Brain microvascular endothelial cell (primary cell): ENCODE data around the gene CACNA1D.

ENCODE experiments used
- DNase-seq: peaks from one replicate; pipeline ENCODE4 v3.0.0-alpha.2; 2020
- H3K27ac ChIP-seq: fragments of 250-450 bp; sonication (Bioruptor Pico); 2 replicates; pipeline ENCODE4 v1.5.1; 2020; ENCODE audit warnings: mild to moderate bottlenecking, moderate library complexity
- H3K27me3 ChIP-seq: fragments of 250-450 bp; sonication (Bioruptor Pico); replicated peaks from 2 replicates; pipeline ENCODE4 v1.5.1; 2020; ENCODE audit warnings: mild to moderate bottlenecking
- H3K36me3 ChIP-seq: fragments of 250-450 bp; sonication (Bioruptor Pico); replicated peaks from 2 replicates; pipeline ENCODE4 v1.5.1; 2020; ENCODE audit warnings: mild to moderate bottlenecking
- H3K4me3 ChIP-seq: 2 replicates; pipeline ENCODE4 v1.5.1; 2011; ENCODE audit warnings: low read depth, mild to moderate bottlenecking, control low read depth, low read length, moderate library complexity
- CTCF ChIP-seq: IDR thresholded peaks from 2 replicates; pipeline ENCODE4 v1.5.1; 2011; ENCODE audit warnings: low read depth, mild to moderate bottlenecking, moderate library complexity, low read length, control low read depth, inconsistent platforms; ENCODE audit errors: missing control alignments
- in situ Hi-C: cut with HindIII; loops from 2 replicates; pipeline ENCODE4 v1.10.0; 2017; ENCODE audit warnings: low sequenced_read_pairs, low pct_ligation_motif_present

The CACNA1D gene

GRCh38 chr3:53724566-53724965, 230.2 kb downstream of the CACNA1D start:
- no peak for TF ChIP-seq CTCF
- DNase-seq, result no peak
- Histone ChIP-seq H3K27ac (no peak overlapping the region), H3K4me3 (no peak overlapping the region), H3K27me3 (no peaks in the 10 kb centered on the region), H3K36me3 (no peaks in the 10 kb centered on the region)
- in situ Hi-C loops, result no loop called here

GRCh38 chr3:53725387-53725995, 231.1 kb downstream of the CACNA1D start:
- in situ Hi-C loops, result no loop called here
- no peak for DNase-seq
- Histone ChIP-seq H3K4me3 (no peak overlapping the region), H3K36me3 (no peaks in the 10 kb centered on the region), H3K27me3 (no peaks in the 10 kb centered on the region), H3K27ac (no peak overlapping the region)
- TF ChIP-seq CTCF, result no peak

- Histone ChIP-seq H3K36me3 (no peaks in the 10 kb centered on the region), H3K27ac (no peak overlapping the region), H3K4me3 (no peak overlapping the region), H3K27me3 (no peaks in the 10 kb centered on the region)
- in situ Hi-C loops, result no loop called here
- no peak for DNase-seq
- no peak for TF ChIP-seq CTCF
Observed at GRCh38 chr3:53726643-53727042, 232.2 kb downstream of the CACNA1D start.

- in situ Hi-C loops, result no loop called here
- H3K4me3 ChIP-seq, result no peak overlapping the region
- no peak for DNase-seq
- no peak overlapping the region for H3K27ac ChIP-seq
- H3K36me3 ChIP-seq, result no peaks in the 10 kb centered on the region
- no peak for TF ChIP-seq CTCF
- H3K27me3 ChIP-seq, result no peaks in the 10 kb centered on the region
Observed at GRCh38 chr3:53728606-53729005, 234.2 kb downstream of the CACNA1D start.

- no peaks in the 10 kb centered on the region for H3K36me3 ChIP-seq
- no peak overlapping the region for H3K27ac ChIP-seq
- H3K4me3 ChIP-seq, result no peak overlapping the region
- no peaks in the 10 kb centered on the region for H3K27me3 ChIP-seq
- TF ChIP-seq CTCF, result no peak
- DNase-seq, result no peak
- in situ Hi-C loops, result no loop called here
Observed at GRCh38 chr3:53729159-53729558, 234.7 kb downstream of the CACNA1D start.

GRCh38 chr3:53729618-53730017, 235.2 kb downstream of the CACNA1D start:
- no peak for TF ChIP-seq CTCF
- Histone ChIP-seq H3K27ac (no peak overlapping the region), H3K27me3 (no peaks in the 10 kb centered on the region), H3K4me3 (no peak overlapping the region), H3K36me3 (no peaks in the 10 kb centered on the region)
- in situ Hi-C loops, result no loop called here
- DNase-seq, result no peak
